Measurements from ENCODE around the gene FAM110D. TPM values are rescaled to one million over a fixed set of nuclear protein-coding genes. Genes with fewer than 3 reads are reported as not detected.

Gene FAM110D
- 1 to 10 TPM in 3 of 4 donors, under 1 TPM in 1; 0.50 to 1.2 (median 1.2) TPM for polyA plus RNA-seq (ENCODE audit: insufficient read length in 4 of 4)

DNA sequence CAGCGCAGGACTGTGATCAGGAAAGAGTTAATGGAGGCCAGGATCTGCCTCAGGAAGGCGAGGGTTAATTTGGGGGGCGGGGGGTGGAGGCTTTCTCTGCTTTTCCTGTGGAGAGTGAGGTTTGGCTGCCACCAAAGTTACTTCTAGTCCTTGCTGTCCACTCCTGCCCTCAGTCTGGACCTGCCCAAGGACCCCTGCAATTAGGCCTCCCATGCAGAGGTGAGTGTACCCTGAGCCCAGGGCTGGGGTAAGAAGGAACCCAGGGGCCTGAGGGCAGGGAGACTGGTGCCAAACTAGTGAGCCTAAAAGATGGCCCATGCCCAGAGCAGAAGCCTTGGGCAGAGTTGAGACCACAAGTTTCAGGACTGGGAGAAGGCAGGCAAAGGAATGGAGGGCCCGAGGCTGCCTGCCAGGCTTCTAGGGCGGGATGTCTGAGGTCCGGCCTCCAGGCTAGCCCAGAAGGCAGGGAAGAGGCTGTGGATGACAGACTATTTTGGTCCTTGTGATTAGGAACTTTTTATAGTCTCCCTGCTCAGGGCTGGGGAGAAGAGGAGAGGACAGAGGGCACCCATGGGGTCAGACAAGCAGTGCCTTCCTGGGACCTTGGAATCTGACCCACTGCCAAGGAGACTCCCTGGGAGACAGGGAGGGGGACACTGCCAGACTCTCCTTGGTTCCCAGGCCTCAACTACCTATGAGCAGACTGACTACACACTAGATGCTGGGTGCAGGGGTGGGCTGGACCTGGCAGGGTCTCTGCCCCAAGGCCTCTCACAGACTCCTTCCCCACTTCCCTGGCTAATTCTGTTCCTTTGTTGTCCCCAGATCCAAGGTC, at the start of gene FAM110D:
Gene FAM110D (plus strand): TSS at position 172 of the 835 bp plus-strand sequence. CDS start 2,213 bp downstream, outside the sequence.
- no peak for DNase-seq (ENCODE audit: low read depth in 4 of 4, low spot score in 3 of 4)

DNA sequence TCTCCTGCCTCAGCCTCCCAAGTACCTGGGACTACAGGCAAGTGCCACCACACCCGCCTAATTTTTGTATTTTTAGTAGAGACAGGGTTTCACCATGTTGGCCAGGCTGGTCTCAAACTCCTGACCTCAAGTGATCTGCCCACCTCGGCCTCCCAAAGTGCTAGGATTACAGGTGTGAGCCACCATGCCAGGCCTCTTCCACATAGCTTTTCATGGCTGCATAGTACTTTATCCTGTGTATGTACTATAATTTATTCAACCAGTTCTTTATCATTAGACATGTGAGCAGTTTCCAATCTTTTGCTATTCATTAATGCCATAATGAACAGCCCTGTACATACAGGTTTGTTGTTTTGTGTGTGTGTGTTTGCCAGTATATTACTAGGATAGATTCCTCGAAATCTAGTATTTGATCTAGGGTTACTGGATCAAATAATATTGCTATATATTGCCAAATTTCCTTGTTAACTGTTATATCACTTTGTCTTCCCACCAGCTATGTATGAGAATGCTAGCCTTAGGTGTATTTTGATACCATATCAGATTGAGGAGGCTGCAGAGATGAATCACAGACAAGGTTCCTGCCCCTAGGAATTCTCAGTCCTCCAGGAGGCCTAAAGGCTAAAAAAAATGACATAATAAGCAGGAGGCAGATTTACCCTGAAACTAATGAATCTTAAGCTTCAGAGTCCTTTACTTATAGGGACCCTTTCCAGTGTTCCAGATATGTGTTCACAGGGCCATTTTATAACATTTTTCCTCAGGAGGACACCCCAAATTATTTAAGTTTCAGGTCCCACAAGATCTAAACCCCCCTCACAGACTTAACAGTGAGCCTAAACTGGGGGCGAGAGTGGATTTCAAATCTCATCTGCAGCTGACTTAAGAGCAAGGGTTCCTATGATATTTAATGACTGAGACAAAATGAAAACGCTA, 49.4 kb upstream of the FAM110D start:
- DNase-seq (ENCODE audit: low read depth in 4 of 4, low spot score in 3 of 4): no peak

DNA sequence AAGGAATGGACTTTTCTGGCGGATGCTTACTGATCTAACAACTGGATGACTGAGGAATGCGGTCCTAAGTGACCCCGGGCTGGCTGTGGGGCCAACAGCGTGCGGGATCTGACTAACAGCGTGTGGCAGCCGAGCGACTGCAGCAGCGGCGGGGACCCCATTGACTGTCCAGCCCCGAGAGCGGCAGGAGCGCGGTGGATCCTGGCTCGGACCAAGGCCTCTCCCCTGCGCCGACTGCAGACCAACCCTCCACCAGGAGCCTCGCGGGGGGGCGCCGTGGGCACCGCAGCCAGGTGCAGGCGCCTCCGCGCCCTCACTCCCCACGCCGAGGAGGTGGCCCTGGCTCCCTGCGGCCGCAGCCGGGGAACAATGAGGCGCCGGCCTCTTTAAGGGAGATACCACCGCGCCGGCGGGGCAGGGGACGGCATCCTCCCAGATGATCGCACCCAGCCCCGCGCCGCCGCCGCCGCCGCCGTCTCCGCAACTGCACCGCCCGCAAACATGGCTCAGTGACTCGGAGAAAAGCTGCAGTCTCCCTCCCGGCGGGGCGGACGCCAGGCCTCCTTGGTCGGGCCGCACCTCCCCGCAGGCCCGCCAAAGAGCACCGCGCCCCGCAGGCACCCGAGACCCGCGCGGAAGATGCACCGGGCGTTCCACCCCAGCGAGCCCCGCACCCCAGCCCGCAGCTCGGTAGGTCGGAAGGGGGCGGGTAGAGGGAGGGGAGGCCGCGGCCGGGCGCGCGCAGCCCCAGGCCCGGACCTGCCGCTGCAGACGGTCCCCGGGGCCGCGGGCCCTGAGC, 47.9 kb upstream of the FAM110D start:
- DNase-seq (ENCODE audit: low read depth in 4 of 4, low spot score in 3 of 4): peak; percentile 39 to 71 (median 56)

DNA sequence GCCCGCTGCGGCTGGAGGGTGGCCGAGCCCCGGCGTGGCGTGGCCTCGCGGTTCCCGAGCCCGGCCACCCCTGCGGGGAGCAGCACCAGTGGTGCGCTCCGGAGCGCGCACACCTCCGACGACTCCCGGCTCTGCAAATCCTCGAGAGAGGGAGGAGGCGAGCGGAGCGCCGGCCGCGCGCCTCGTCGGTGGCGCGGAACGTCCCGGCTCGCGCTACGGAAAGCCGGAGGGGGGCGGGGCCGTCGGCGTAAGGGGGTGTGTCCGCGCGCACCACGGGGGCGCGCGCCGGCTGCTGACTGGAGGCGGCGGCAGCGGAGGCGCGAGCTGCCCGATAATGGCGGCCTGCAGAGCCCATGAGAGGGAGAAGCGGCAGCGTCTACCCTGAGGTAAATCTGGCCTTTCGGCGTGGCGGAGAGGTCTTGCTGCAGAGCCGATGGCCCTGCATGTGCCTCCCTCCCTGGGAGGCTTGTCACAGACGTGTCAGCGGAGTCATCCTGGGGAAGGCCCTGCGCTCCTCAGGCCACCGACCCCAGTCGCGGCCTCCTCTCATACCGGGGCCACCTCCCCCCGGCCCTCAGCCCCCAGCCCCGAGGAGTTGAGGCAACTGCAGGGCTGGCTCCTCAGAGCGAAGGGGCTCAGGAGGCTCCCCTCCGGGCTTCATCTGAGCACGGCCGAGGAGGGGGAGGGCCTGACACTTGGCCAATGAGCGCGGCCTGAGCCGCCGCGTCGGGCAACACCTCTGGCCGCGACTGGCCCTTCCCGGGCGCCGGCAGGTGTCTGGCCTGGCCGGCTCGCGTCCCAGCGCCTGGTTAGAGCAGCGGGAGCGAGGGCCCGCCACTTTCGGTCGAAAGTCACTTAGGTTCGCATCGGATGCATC, 47.1 kb upstream of the FAM110D start, which contains the start of gene PDIK1L:
Gene PDIK1L (plus strand): TSS at position 295 of the 877 bp plus-strand sequence. CDS start 2,485 bp downstream, outside the sequence.
- peak; percentile 91 to 95 (median 92) for DNase-seq (ENCODE audit: low read depth in 4 of 4, low spot score in 3 of 4)

DNA sequence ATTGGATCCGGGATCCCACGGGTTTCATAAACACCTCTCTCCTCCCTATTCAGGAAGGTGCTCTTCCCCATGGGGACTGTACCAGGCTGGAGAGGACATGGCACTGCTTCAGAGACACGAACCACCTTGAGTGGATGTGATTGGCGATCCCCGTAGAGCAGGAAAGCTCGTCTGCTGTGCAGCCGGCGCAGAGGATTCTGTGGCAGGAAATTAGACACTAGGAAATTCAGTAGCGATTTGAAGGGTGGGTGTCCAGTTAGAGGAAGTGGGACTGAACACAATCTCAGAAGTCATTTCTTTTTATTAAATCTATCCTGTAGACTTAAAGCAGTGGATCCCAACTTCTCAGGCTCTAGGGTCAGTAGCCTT, 46.5 kb upstream of the FAM110D start:
- no peak for DNase-seq (ENCODE audit: low read depth in 4 of 4, low spot score in 3 of 4)

DNA sequence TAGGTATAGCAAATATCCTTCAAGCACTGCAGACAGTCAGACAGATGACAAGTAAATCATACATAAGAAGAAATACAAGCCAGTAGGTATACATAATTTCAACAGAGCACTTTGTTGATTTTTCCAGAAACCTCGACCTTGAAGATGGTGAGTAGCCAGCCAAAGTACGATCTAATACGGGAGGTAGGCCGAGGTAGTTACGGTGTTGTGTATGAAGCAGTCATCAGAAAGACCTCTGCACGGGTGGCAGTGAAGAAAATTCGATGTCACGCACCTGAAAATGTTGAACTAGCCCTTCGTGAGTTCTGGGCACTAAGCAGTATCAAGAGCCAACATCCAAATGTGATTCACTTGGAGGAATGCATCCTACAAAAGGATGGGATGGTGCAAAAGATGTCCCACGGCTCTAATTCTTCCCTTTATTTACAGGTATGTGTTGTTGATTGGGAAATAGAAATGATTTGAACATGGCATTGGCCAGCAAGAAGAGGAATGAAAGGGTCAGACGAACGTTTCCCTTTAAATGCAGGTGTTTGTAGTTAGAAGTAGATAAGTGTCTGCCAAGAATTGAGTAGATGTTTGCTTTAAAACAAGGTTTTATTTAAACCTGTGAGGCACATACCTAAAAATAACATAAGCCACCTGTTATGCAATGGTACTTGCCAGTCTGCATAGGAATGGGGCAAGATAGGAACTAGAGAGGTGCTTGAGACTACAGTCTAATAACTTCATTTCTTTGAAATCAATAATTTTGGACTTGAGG, 44.5 kb upstream of the FAM110D start:
- DNase-seq (ENCODE audit: low read depth in 4 of 4, low spot score in 3 of 4): no peak

DNA sequence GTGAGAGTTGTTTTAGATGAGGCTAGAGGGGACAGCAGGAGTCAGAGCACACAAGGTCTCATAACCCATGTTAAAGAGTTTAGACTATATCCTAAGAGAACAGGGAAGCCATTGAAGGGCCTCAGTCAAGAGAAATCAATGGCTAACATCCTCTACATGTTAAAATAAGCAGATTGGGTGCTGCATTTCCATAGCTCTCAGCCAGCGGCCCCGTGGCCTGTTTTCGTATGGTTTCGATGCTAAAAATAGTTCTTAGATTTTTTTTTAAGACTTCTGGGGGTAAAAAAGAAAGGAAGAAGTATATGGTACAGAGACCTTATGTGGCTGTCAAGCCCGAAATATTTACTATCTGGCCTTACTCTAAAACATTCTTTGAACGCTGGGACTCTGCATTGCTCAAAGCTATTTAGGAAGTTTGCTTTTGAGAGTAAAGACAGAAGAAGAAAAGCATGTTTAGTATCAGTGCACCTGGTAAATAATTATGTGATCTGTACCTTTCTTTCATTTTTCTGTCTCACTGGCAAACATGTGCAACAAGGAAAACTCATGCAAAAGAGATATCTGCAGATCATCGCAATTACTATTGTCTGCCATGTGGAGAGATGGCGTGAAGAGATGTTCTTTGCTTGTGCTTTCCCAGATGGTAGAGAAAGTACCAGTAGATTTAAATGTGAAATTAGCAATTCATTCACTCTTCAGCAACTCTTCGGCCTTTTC, 38.8 kb upstream of the FAM110D start:
- DNase-seq (ENCODE audit: low read depth in 4 of 4, low spot score in 3 of 4): no peak

DNA sequence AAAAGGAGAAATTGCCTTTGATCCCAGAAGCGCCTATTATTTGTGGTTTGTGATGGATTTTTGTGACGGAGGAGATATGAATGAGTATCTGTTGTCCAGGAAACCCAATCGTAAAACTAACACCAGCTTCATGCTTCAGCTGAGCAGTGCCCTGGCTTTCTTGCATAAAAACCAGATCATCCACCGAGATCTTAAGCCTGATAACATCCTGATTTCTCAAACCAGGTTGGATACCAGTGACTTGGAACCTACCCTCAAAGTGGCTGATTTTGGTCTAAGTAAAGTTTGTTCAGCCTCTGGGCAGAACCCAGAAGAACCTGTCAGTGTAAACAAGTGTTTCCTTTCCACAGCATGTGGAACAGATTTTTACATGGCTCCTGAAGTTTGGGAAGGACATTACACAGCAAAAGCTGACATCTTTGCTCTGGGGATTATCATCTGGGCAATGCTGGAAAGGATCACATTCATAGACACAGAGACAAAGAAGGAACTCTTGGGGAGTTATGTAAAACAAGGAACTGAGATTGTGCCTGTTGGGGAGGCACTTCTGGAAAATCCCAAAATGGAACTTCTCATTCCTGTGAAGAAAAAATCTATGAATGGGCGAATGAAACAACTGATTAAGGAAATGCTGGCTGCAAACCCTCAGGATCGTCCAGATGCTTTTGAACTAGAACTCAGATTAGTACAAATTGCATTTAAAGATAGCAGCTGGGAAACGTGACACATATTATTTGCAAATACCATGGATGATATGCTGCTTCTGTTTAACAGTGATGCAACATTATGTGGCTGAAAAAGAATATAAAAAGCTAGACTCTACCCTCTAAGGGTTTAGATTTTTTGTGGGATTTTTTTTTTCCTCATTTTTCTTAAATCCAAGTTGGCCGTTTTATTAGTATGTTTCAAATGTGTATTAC, 36.8 kb upstream of the FAM110D start:
- no peak for DNase-seq (ENCODE audit: low read depth in 4 of 4, low spot score in 3 of 4)

DNA sequence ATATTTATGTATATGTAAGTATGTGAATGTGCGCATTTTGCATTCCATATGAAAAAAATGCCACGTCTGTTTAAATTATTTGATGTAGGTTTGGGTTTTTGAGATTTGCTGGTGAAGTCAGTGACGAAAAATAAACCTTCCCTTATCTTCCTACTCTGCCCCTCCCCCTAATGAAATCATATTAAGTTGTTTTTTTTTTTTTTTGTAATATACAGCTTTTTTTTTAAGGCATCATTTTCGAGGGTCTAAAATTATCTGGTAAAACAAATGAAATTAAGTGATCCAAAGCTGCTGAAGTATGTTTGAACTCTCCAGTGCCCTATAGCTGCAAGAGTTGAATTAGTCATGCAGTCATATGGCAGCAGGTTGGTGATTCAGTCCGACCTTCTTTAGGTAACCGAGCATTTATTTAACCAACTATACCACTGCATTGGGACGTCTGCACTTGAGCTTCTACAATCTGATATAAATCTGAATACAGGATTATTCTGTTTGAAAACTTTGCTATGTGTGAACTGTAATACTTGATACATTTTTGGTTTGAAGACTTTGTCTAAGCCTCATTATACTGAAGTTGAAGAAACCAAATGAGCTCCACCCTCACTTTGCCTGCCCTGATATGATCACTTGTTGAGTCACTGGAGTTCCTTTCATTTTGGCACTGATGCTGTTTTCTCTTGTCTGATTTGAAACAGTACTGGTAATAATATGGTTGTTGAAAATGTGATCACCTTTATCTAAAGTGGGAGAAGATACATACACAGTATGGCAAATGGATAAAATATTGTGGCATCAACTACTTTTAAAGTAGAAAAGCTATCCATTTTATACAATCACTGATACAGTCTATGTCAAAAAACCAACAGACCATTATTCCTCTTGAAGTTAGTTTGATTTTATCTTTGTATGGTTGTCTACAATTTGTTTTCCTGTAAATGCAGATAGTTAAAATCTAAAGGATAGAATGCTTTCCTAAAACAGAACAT, 35.6 kb upstream of the FAM110D start:
- DNase-seq (ENCODE audit: low read depth in 4 of 4, low spot score in 3 of 4): no peak

DNA sequence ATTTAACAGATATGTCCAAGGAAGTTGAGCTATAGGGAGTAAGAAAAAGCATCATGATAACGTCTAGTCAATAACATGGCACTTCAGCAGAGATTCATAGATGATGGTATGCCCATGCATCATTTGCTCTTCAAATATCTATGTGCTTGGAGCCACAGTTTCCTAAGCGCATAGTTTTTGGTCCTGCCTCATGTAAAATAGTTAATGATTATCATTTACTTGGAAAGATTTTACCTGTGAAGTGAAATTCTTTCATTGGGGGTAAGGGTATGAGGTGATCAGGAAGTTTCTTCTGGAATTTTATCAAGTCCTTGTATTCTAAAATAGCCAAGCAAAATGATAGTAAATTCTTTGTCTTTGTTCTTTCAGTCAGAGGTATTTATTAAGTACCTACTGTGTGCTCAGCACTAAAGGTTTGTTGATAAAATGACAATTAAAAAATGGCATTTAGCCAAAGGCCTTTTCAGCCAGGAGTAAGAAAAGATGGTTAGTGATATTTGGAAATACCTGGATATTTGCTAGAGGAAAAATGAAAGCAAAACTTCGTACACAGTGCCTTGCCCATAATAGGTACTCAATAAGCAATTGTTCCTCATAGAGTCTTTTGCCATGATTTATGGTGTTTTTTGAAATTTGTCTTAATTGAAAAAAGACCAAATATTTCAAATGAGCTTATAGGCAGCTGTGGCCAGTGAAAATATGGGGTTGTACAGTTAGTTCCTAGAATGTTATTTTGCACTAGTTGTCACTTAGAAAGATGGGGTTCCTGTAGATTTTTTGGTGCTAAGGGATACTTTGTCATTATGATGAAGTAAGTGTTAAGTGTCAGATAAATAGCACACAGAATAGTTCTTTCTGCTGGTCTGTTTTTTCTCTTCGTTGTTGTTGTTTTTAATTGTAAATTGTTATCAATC, 34.2 kb upstream of the FAM110D start:
- no peak for DNase-seq (ENCODE audit: low read depth in 4 of 4, low spot score in 3 of 4)

DNA sequence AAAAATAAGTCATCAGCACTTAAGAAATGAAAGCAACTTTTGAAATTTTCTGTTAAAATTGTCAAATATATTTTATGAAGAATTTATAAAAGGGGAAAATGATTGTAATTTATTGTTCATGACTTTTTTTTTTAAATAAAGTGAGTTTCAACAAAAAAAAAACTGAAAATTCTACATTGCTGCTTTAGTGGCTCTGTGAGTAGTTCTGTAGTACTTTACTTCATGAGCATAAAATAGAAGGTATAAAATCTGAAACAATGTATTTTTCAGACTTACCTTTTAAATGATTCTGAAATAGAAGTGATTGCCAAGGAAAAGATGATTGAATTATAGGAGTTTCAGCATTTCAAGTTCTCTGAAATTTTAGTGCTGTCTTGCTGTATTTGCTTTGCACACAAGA, 33.5 kb upstream of the FAM110D start:
- DNase-seq (ENCODE audit: low read depth in 4 of 4, low spot score in 3 of 4): no peak

DNA sequence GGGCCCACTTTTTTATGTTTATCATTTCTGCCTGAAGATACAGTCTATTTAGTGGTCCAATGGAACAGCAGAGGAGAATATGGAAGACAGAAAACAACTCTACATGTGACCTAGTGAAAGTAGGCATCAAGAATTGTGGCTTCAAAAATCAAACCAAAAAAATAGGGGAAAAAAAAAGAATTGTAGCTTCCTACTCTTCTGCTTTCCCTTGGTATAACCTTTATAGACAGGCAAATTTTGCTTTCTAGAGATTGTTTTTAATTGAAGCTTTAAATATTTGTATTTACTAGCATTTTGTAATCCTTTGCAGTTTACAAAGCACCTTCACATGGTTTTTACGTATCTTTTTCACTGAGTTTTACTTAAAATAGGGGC, 32.9 kb upstream of the FAM110D start:
- no peak for DNase-seq (ENCODE audit: low read depth in 4 of 4, low spot score in 3 of 4)

DNA sequence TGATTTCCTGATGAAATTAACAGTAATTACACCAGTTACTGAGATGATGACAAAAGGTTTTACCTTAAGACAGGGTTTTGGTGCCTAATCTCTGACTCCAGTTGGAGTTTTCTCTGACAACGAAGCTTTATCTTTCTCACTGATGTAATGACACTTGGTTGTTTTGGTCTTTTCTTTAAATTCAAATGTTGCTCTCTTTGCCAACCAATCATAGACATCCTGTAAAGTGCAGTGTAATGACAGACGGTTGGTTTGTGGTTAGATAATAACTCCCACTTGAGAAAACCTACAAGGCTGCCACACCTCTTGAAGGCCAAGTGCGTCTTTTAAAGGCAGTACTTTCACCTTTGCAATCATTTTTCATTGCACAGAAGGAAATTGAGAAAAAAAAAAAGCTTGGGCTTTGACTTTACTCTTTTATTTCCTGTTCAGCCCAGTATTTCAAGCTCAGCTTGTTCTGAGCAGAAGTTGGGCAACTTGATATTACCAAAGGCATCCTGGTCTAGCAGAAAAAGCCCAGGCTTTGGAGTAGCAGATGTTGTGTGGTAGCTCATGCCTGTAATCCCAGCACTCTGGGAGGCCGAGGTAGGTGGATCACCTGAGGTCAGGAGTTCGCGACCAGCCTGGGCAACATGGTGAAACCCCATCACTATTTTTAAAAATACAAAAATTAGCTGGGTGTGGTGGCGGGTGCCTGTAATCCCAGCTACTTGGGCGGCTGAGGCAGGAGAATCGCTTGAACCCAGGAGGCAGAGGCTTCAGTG, 32.4 kb upstream of the FAM110D start:
- no peak for DNase-seq (ENCODE audit: low read depth in 4 of 4, low spot score in 3 of 4)

Measured in left renal pelvis (tissue), 4 donors.